ENCODE data around the gene KCNJ4.

The KCNJ4 gene

DNA sequence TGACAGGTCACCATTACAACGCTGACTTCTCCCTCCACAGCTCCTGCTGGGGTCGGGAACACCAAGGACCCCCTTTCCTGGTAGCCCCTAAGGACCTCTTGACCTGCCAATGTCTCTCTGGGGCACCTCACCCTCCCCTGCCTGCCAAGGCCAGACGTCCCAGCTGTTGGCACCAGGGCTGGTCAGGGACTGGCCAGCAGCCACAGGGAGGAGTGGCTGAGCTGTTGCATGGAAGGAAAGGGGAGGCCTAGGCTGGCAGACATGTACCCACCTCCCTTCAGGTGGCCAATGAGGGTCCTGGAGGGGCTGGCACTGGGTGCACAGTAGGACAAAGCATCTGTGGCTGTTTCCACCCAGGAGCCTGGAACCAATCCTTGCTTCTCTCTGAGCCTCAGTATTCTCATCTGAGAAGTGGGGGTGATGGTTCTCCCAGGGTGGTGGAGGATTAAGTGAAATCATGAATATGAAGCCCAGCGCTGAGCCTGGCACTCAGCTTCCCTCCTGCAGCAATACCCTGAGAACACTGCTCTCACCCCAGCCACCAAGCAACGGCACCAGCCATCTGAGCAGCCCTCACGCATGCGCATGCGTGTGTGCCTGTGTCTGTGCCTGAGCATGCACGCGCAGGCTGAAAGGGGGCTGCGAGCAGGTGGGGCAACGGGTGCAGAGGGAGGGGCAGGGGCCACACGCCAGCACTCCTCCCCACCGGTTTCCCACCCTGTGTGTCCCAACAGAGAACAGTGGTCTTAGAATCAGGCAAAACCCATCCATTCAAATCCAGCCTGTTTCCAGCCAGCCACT lies 5.9 kb downstream of the KCNJ4 start:
- TF ChIP-seq, protein P1, sequence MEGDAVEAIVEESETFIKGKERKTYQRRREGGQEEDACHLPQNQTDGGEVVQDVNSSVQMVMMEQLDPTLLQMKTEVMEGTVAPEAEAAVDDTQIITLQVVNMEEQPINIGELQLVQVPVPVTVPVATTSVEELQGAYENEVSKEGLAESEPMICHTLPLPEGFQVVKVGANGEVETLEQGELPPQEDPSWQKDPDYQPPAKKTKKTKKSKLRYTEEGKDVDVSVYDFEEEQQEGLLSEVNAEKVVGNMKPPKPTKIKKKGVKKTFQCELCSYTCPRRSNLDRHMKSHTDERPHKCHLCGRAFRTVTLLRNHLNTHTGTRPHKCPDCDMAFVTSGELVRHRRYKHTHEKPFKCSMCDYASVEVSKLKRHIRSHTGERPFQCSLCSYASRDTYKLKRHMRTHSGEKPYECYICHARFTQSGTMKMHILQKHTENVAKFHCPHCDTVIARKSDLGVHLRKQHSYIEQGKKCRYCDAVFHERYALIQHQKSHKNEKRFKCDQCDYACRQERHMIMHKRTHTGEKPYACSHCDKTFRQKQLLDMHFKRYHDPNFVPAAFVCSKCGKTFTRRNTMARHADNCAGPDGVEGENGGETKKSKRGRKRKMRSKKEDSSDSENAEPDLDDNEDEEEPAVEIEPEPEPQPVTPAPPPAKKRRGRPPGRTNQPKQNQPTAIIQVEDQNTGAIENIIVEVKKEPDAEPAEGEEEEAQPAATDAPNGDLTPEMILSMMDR (conservative IDR thresholded peaks at IDR 0.05; ENCODE audit: control insufficient read depth, insufficient read depth, low read depth, low read length): no peak
- H3K4me3 ChIP-seq (ENCODE audit: control insufficient read depth, low read depth, low read length): no peak overlapping the region
- no peak for DNase-seq (ENCODE audit: low read depth)

DNA sequence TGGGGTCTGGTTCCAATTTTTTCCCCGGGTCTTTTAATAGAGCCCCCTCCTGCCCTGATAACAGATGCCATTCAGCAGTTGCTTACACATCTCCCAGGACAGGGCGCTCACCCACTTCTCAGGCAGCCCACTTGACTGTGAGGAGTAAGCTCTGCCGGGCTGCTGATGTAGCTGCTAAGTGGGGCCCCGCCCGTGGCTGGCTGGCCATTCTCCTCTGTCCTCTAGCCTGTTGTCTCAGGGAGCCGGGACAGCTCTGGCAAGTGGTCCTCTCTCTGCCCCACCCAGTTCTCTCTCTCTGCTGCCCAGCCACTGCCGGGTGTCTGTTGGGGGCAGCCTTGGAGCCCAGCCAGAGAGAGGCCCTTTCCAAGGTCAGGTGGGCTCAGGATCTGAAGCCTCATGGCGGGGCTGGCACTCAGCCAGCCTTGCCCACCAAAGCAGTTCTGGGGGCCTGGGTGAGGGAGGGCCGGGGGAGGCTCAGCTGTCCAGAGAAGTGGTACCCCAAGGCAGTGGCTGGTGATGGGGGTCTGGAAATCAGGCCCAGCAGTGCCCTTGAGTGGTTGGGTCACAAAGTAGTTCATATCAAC lies 8.9 kb downstream of the KCNJ4 start:
- H3K4me3 ChIP-seq (ENCODE audit: control insufficient read depth, low read depth, low read length): no peak overlapping the region
- TF ChIP-seq, protein P1 (conservative IDR thresholded peaks at IDR 0.05; ENCODE audit: control insufficient read depth, insufficient read depth, low read depth, low read length): no peak
- DNase-seq (ENCODE audit: low read depth): no peak

DNA sequence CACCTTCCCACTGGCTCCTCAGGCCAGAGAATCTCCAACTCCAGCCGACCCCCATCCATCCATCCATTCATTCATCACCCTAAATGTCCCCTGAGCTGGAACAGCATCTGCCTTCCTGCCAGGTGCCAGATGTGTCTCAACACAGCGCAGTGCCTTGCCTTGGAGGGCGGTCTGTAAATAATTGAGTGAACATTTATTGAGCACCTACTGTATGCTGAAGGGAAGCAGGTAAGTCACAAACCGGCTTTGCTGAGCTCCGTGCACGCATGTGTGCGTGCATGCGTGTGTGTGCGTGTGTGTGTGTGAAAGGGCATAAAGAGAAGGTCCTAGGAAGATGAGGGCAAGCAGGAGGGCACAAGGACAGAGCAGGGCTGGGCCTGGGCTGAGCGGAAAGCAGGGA lies 10.2 kb downstream of the KCNJ4 start:
- TF ChIP-seq, protein P1 (conservative IDR thresholded peaks at IDR 0.05; ENCODE audit: control insufficient read depth, insufficient read depth, low read depth, low read length): no peak
- no peak for DNase-seq (ENCODE audit: low read depth)
- H3K4me3 ChIP-seq (ENCODE audit: control insufficient read depth, low read depth, low read length): no peak overlapping the region

DNA sequence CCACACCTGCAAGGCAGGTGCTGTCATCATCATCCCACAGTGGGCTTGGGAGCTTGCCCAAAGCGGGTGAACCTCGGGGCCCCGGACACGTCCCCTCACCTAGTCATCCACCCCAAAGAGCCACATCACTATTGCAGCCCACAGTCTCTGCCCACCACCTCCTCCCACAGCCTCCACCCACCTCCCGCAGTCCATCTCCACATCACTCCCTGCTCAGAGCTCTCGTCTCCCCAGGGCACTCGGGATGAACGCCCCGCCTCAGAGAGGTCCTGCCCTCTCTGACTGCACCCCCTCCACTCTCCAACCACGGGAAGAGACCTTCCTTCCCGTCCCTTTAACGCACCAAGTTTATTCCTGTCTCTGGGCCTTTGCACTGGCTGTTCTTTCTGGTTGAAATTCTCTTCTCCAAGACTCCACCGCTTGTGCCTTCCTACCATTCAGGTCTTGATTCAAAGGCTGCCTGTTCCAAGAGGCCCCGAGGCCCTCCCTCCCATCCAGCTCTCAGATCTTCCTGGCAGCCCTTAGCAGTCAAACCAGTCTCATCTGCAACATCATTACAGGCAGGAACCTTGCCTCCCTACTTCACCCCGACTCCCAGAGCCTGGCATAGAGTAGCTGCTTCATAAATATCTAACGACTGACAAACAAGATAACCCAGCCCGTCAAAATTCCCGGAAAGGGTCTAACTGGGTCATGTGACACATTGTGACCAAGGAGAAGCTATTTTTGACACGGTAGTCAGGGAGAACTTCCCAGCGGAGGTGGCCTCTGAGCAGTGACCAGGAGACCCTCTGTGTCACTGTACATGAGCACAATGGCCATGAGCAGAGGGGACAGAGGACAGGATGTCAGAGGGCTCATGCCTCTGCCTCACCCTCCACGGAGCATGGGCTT lies 11.1 kb downstream of the KCNJ4 start:
- H3K4me3 ChIP-seq (ENCODE audit: control insufficient read depth, low read depth, low read length): no peak overlapping the region
- no peak for DNase-seq (ENCODE audit: low read depth)
- TF ChIP-seq, protein P1 (conservative IDR thresholded peaks at IDR 0.05; ENCODE audit: control insufficient read depth, insufficient read depth, low read depth, low read length): no peak

DNA sequence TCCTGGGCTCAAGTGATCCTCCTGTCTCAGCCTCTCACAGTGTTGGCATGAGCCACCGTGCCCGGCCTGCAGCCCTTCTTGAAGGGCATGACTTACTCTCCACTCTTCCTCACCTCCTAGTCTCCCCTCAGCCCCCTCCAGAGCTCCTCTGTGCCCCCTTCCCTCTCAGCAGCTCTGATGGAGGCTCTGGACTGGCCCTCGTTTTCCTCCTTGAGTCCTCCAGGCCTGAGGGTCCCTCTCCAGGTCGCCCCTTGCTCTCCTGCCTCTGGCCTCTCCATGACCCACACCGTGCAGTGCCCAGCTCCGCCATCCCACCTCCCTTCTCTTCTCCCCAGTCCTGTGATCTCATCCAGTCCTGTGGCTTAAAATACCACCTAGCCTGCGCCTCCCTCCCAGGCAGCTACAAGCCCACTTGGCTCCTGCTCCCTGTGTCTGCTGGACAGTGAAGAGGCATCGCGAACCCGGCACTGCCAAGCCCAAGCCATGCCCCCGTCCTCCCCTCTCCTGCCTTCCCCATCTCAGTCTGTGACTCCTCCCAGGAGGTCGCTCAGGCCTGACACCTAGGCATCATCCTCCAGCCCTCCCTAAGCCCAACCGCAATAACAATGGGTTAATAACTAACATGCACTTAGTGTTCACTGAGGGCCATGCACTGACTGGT lies 11.9 kb downstream of the KCNJ4 start:
- TF ChIP-seq, protein P1 (conservative IDR thresholded peaks at IDR 0.05; ENCODE audit: control insufficient read depth, insufficient read depth, low read depth, low read length): no peak
- DNase-seq (ENCODE audit: low read depth): no peak
- H3K4me3 ChIP-seq (ENCODE audit: control insufficient read depth, low read depth, low read length): no peak overlapping the region

DNA sequence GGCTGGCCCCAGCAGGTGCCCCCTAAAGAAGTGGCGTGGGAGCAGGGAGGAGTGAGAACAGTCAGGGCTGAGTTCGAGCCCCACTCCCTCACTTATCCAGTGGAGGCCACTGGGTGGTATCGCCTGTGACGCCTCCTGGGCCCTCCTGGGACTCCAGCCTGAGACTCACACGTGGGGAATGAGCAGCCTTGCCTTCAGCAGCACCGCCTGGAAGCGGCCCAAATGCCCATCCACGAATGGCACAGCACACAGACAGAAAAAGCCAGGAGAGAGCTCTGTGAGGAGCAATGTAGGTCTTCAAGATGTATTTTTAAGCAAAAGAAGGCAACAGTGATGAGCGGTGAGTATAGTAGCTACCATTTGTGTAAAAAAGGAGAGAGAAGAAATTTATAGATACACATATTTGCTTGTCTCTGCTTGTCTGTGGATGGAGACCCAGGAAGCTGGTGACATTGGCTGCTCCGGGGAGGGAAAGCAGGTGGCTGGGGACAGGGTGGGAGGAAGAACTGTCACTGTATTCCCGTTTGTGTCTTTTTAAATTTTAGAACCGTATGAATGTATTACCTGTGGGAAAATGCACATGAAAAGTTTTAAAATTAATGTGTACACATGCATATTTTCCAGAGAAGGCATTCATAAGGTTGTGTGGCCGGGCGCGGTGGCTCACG lies 13.2 kb downstream of the KCNJ4 start:
- H3K4me3 ChIP-seq (ENCODE audit: control insufficient read depth, low read depth, low read length): no peak overlapping the region
- TF ChIP-seq, protein P1 (conservative IDR thresholded peaks at IDR 0.05; ENCODE audit: control insufficient read depth, insufficient read depth, low read depth, low read length): no peak
- no peak for DNase-seq (ENCODE audit: low read depth)

All from fibroblast of mammary gland (primary cell).